Measurements from ENCODE around the gene RPE. TPM values are rescaled to one million over a fixed set of nuclear protein-coding genes. Genes with fewer than 3 reads are reported as not detected.

Gene RPE
- total and polyA plus RNA-seq, 10 donors: 8.0 to 61.0 (median 47.8) TPM

DNA sequence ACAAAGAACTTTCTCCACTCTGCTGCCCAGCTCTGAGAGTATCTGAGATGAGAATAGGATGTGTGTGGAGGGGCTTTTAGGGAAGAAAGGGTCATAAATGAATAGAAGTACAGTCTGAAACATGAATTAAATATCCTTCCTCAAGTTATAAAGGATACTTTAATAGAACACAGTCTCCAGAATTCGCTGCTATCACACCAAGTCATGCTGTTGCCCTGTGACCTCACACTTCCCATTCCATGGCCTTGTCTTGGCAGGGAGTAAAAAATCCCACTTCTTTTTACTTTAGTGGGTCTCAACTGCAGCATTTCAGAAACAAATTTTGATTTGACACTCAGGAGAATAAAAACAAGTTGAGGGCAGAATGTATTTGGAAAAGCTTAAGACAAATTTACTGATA, 3.8 kb upstream of the RPE start:
- Histone ChIP-seq H3K36me3 (no peaks in the 10 kb centered on the region), H3K27me3 (replicated peaks in 1 of 7) (no peaks in the 10 kb centered on the region), H3K4me3 (no peak overlapping the region), H3K27ac (peak overlapping the region in 3 of 8 donors; percentile 32 to 48 (median 34)), H3K4me1 (peaks cover 6 to 23% (median 12%) of the 10 kb centered on the region in 6 donors), H3K9me3 (no peaks in the 10 kb centered on the region)
- no peak for DNase-seq
- TF ChIP-seq, protein P1, sequence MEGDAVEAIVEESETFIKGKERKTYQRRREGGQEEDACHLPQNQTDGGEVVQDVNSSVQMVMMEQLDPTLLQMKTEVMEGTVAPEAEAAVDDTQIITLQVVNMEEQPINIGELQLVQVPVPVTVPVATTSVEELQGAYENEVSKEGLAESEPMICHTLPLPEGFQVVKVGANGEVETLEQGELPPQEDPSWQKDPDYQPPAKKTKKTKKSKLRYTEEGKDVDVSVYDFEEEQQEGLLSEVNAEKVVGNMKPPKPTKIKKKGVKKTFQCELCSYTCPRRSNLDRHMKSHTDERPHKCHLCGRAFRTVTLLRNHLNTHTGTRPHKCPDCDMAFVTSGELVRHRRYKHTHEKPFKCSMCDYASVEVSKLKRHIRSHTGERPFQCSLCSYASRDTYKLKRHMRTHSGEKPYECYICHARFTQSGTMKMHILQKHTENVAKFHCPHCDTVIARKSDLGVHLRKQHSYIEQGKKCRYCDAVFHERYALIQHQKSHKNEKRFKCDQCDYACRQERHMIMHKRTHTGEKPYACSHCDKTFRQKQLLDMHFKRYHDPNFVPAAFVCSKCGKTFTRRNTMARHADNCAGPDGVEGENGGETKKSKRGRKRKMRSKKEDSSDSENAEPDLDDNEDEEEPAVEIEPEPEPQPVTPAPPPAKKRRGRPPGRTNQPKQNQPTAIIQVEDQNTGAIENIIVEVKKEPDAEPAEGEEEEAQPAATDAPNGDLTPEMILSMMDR (IDR thresholded peaks at IDR 0.05 in 8 of 11, conservative IDR thresholded peaks at IDR 0.05 in 3 of 11): no peak
- TF ChIP-seq POLR2AphosphoS5 (IDR thresholded peaks at IDR 0.05) (no peak), POLR2A (IDR thresholded peaks at IDR 0.05) (no peak)
- intact Hi-C loops (cut with DNase I; ENCODE audit: low total_unique reads): no loop called here
- WGBS, 5 donors: 52 to 85% (median 72%) methylated on average over 1 of the region's 1 CpG

DNA sequence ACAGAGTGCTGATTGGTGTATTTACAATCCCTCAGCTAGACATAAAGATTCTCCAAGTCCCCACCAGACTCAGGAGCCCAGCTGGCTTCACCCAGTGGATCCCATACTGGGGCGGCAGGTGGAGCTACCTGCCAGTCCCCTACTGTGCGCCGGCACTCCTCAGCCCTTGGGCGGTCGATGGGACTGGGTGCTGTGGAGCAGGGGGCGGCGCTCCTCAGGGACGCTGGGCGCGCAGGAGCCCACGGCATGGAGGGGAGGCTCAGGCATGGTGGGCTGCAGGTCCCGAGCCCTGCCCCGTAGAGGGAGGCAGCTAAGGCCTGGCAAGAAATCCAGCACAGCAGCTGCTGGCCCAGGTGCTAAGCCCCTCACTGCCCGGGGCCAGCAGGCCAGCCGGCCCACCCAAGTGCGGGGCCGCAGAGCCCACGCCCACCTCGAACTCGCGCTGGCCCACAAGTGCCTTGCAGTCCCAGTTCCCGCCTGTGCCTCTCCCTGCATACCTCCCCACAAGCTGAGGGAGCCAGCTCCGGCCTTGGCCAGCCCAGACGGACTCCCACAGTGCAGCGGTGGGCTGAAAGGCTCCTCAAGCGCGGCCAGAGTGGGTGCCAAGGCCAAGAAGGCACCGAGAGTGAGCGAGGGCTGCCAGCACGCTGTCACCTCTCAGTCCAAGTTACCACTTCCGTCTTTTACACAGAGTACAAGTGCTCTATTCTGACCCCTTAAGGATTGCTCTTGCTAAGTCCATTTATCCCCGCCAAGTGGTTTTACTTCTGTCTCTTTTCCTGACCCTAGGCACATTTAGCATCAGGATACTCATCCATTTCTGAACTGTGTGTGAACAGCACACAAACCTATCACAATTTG, 1.7 kb upstream of the RPE start:
- no peak overlapping the region for H3K27ac ChIP-seq
- H3K27me3 ChIP-seq (replicated peaks in 1 of 7): no peaks in the 10 kb centered on the region
- peak; percentile 83 for DNase-seq
- 81 to 97% (median 96%) methylated on average over 10 to 32 of the region's 32 CpGs for WGBS, 5 donors
- intact Hi-C loops (cut with DNase I; ENCODE audit: low total_unique reads): no loop called here
- no peak overlapping the region for H3K4me3 ChIP-seq
- H3K36me3 ChIP-seq: peaks cover 0 to 5% (median 0%) of the 10 kb centered on the region in 6 donors
- no peak for TF ChIP-seq POLR2AphosphoS5 (IDR thresholded peaks at IDR 0.05)
- TF ChIP-seq, protein P1 (IDR thresholded peaks at IDR 0.05 in 8 of 11, conservative IDR thresholded peaks at IDR 0.05 in 3 of 11): no peak
- TF ChIP-seq POLR2A (IDR thresholded peaks at IDR 0.05): no peak
- H3K9me3 ChIP-seq: no peaks in the 10 kb centered on the region
- peaks cover 14 to 44% (median 33%) of the 10 kb centered on the region in 6 donors for H3K4me1 ChIP-seq

DNA sequence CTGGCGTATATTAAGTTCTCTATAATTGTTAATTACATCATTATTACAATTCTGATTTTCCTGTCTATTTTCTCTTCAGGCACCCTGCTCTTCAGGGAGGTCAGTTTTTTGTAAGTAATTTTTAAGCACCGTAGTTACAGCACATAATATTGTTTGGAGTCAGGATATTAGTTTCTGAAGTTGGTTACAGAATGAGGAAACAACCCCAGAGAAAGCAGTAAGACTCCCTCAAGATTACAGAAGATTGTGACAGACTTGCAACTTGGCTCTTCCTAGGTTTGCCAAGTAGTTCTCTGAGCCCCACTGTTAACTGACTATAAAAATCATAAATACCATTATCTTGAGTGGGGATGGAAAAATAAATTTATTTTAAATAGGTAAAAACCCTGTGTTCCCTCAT, 921 bp downstream of the RPE start:
- WGBS, 5 donors: 9 to 29% (median 17%) methylated on average over 2 of the region's 2 CpGs
- H3K9me3 ChIP-seq: no peaks in the 10 kb centered on the region
- intact Hi-C loops (cut with DNase I; ENCODE audit: low total_unique reads): no loop called here
- peaks cover 14 to 64% (median 50%) of the 10 kb centered on the region in 6 donors for H3K4me1 ChIP-seq
- H3K36me3 ChIP-seq: peaks cover 0 to 20% (median 2%) of the 10 kb centered on the region in 6 donors
- peak overlapping the region in 6 of 8 donors; percentile 79 to 89 (median 87) for H3K27ac ChIP-seq
- TF ChIP-seq POLR2A (IDR thresholded peaks at IDR 0.05) (no peak), POLR2AphosphoS5 (IDR thresholded peaks at IDR 0.05) (no peak)
- TF ChIP-seq, protein P1 (IDR thresholded peaks at IDR 0.05 in 8 of 11, conservative IDR thresholded peaks at IDR 0.05 in 3 of 11): no peak
- no peak for DNase-seq
- H3K27me3 ChIP-seq (replicated peaks in 1 of 7): no peaks in the 10 kb centered on the region
- H3K4me3 ChIP-seq: peak overlapping the region; percentile 74 to 99 (median 96)

DNA sequence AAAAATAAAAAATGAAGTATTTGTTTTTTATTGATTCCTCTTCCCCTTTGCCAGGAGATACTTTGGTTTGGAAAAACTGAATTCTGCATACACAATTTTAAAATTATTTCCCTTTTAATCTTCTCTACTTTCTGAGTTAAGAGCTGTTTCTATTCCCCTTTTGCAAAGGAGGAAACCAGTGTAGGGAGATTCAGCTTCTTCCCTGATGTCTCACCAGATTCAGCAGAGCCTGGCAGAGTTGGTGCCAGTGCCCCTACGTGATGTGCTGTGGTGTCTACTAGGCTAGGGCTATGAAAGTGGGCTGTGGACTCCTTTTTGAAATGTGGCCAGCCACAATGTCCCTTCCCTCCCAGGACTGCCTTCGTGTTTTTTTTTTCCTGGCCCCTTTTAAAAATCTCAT, 2.4 kb downstream of the RPE start:
- peaks cover 14 to 78% (median 52%) of the 10 kb centered on the region in 6 donors for H3K4me1 ChIP-seq

More for the DNA sequence above, 2.4 kb downstream of the RPE start:
- Histone ChIP-seq H3K9me3 (no peaks in the 10 kb centered on the region), H3K27me3 (replicated peaks in 1 of 7) (no peaks in the 10 kb centered on the region), H3K4me3 (no peak overlapping the region), H3K27ac (peak overlapping the region in 1 of 8 donors; percentile 4), H3K36me3 (peaks cover 0 to 35% (median 9%) of the 10 kb centered on the region in 6 donors)
- intact Hi-C loops (cut with DNase I; ENCODE audit: low total_unique reads): no loop called here
- DNase-seq: no peak
- no peak for TF ChIP-seq POLR2AphosphoS5 (IDR thresholded peaks at IDR 0.05)
- TF ChIP-seq, protein P1 (IDR thresholded peaks at IDR 0.05 in 8 of 11, conservative IDR thresholded peaks at IDR 0.05 in 3 of 11): no peak
- no peak for TF ChIP-seq POLR2A (IDR thresholded peaks at IDR 0.05)
- 56 to 75% (median 64%) methylated on average over 2 of the region's 2 CpGs for WGBS, 5 donors
